HFFc6 (cell line): Measurements from ENCODE around the gene SDK2. TPM values are rescaled to one million over a fixed set of nuclear protein-coding genes. Genes with fewer than 3 reads are reported as not detected.

ENCODE experiments used
- DNase-seq: peaks from one replicate; pipeline ENCODE4 v3.0.0-alpha.2; 2018
- H3K27ac Mint-ChIP-seq: 2 replicates; pipeline ENCODE4 v1.8.0; 2020; ENCODE audit warnings: mild to moderate bottlenecking, mixed read lengths
- H3K27me3 Mint-ChIP-seq: 2 replicates; pipeline ENCODE4 v1.8.0; 2021; ENCODE audit warnings: mild to moderate bottlenecking, moderate library complexity, mixed read lengths; ENCODE audit not compliant: insufficient read depth
- H3K36me3 Mint-ChIP-seq: 2 replicates; pipeline ENCODE4 v1.8.0; 2021; ENCODE audit warnings: low read depth, mixed read lengths
- H3K4me1 Mint-ChIP-seq: 2 replicates; pipeline ENCODE4 v1.8.0; 2020; ENCODE audit warnings: low read depth, mixed read lengths
- H3K4me3 Mint-ChIP-seq: 2 replicates; pipeline ENCODE4 v1.8.0; 2020; ENCODE audit warnings: mild to moderate bottlenecking, moderate library complexity, mixed read lengths
- H3K9me3 Mint-ChIP-seq: 2 replicates; pipeline ENCODE4 v1.8.0; 2020; ENCODE audit warnings: mild to moderate bottlenecking, mixed read lengths
- CTCF ChIP-seq: fragments of 200-600 bp; sonication (generic); IDR thresholded peaks from 2 replicates; pipeline ENCODE4 v1.5.0; 2021; ENCODE audit warnings: antibody characterized with exemption, mild to moderate bottlenecking
- total RNA-seq, 6 experiments: library from RNA; stranded (reverse); fragmentation: NEBNext Ultra II Directional; extraction: Animal tissue kit (Norgen Biotek cat#: 25700); gene quantifications; 2 replicates in 1 of 6; 3 replicates in 5 of 6; pipeline ENCODE4 v1.2.3, GENCODE V29; 2021

SDK2 gene
- total RNA-seq, 6 experiments from 2014 or later: 0.03 TPM; not detected in 4

GRCh38 chr17:73435412-73435811 lies 208.8 kb downstream of the SDK2 start:
- H3K9me3 Mint-ChIP-seq: peaks cover 11% of the 10 kb centered on the region; the same call in 1 of the 2 replicates
- no peak for TF ChIP-seq CTCF
- H3K36me3 Mint-ChIP-seq: no peaks in the 10 kb centered on the region

GRCh38 chr17:73434154-73434553 lies 210.1 kb downstream of the SDK2 start:
- Mint-ChIP-seq H3K36me3 (no peaks in the 10 kb centered on the region), H3K4me1 (peaks cover 8% of the 10 kb centered on the region; the same call in 1 of the 2 replicates), H3K9me3 (peaks cover 9% of the 10 kb centered on the region; the same call in 1 of the 2 replicates), H3K27me3 (peaks cover 10% of the 10 kb centered on the region), H3K27ac (no peak overlapping the region), H3K4me3 (no peak overlapping the region)
- no peak for DNase-seq
- TF ChIP-seq CTCF: no peak

More at GRCh38 chr17:73435412-73435811, 208.8 kb downstream of the SDK2 start:
- Mint-ChIP-seq H3K4me3 (no peak overlapping the region), H3K27ac (no peak overlapping the region), H3K4me1 (peaks cover 8% of the 10 kb centered on the region; the same call in 1 of the 2 replicates), H3K27me3 (peaks cover 10% of the 10 kb centered on the region)
- DNase-seq: no peak

DNA sequence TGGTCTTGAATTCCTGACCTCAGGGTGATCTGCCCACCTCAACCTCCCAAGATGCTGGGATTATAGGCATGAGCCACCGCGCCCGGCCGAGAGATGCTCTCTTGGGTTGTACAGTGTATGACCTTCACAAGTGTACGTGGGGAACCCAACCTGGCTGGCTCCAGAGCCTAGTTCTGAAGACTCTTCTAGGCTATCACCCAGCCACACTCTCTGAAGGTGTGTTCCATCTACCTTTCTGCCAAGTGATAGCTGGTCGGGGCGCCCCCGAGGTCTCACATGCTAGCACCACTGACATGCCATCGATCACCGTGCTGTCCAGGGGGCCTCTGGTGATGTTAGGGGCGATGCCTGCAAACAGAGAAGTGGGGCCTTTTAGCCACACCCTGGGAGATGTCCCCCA lies 210.7 kb downstream of the SDK2 start:
- Mint-ChIP-seq H3K36me3 (no peaks in the 10 kb centered on the region), H3K27me3 (peaks cover 10% of the 10 kb centered on the region), H3K4me3 (no peak overlapping the region), H3K9me3 (peaks cover 9% of the 10 kb centered on the region; the same call in 1 of the 2 replicates), H3K4me1 (peaks cover 8% of the 10 kb centered on the region; the same call in 1 of the 2 replicates), H3K27ac (no peak overlapping the region)
- DNase-seq: no peak
- TF ChIP-seq CTCF: no peak

DNA sequence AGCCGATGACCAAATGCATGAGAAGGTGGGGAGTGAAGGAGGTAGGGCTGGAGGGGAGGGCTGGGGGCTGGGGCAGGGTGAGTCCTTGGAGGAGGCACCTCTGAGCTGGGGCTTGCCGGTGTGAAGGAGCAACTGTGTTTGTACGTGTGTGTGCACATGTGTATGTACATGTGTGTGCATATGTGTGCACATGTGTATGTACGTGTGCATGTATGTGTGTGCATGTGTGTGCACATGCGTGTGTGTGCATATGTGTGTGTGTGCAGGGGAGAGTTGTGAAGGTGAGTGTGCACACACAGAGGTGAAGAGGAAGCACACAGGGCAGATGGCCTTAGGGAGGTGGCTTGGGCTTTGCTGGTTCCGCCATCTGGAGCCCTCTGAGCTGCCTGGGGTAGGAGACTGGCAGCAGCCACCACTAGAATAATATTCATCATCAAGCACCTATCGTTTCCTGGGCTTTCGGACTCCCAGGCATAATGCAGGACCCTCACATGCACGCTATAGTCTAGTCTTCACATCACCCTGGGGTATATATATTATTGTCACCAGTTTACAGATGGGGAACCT lies 211.5 kb downstream of the SDK2 start:
- no peak for TF ChIP-seq CTCF
- H3K27me3 Mint-ChIP-seq: peaks cover 10% of the 10 kb centered on the region
- H3K4me1 Mint-ChIP-seq: peaks cover 8% of the 10 kb centered on the region; the same call in 1 of the 2 replicates
- no peak for DNase-seq
- H3K4me3 Mint-ChIP-seq: no peak overlapping the region
- H3K36me3 Mint-ChIP-seq: no peaks in the 10 kb centered on the region
- H3K9me3 Mint-ChIP-seq: peaks cover 6% of the 10 kb centered on the region; the same call in 1 of the 2 replicates
- H3K27ac Mint-ChIP-seq: no peak overlapping the region

GRCh38 chr17:73431401-73432205 lies 212.6 kb downstream of the SDK2 start:
- H3K27me3 Mint-ChIP-seq: peaks cover 5% of the 10 kb centered on the region; the same call in 1 of the 2 replicates
- H3K36me3 Mint-ChIP-seq: no peaks in the 10 kb centered on the region
- no peak for DNase-seq
- peaks cover 3% of the 10 kb centered on the region; the same call in 1 of the 2 replicates for H3K9me3 Mint-ChIP-seq
- no peak for TF ChIP-seq CTCF
- peaks cover 1% of the 10 kb centered on the region; the same call in 1 of the 2 replicates for H3K4me1 Mint-ChIP-seq
- H3K4me3 Mint-ChIP-seq: no peak overlapping the region
- H3K27ac Mint-ChIP-seq: no peak overlapping the region
